CD4-positive, alpha-beta T cell treated with Interleukin-10 for 1 hour (primary cell): ENCODE results near the gene OVCA2.

Experiments
- DNase-seq: peaks from one replicate; pipeline ENCODE4 v3.0.0-alpha.2; 2020

Gene OVCA2

DNA sequence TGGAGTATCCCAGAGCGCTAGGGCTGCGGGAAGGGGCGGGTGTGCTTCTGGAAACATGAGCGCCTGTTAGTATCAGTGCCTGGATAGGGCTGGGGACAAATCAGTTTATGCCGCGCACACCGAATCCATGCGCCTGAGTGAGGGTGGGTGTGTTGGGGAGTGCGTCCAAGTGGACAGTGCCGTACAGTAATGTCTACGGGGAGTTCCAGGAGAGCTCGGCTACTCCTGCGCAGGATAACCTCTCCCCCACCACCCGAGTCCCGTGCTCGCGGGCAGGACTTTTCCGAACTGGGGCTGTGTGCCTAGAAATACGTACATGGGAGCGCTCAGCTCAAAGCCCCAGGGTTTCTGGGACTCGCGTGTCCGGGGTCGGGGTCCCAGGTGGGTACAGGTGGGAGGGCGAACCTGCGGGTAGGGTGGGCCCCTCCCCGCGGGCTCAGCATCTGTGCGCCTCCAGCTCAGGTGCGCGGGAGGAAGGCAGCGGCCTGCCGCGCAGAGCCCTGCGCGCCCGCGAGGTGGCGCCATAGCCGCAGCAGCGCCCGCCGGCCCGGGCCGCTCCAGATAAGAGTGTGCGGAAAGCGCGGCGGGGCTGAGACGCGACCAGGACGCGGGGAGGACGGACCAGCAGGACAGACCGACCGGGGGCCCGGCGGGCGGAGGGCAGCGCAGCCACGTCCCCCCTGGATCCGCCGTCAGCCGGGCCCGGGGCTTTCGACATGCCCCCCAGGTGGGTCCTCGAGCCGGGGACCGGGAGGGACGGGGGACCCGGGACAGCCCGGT lies 12.9 kb downstream of the OVCA2 start, which contains the start of gene HIC1:
HIC1 (plus strand) TSS at position 592 of the 780 bp plus-strand sequence. CDS start 1,588 bp downstream, outside the sequence.
- DNase-seq, result peak; percentile 84

- peak; percentile 52 for DNase-seq
Measured at GRCh38 chr17:2055292-2056205, 13.7 kb downstream of the OVCA2 start.

DNA sequence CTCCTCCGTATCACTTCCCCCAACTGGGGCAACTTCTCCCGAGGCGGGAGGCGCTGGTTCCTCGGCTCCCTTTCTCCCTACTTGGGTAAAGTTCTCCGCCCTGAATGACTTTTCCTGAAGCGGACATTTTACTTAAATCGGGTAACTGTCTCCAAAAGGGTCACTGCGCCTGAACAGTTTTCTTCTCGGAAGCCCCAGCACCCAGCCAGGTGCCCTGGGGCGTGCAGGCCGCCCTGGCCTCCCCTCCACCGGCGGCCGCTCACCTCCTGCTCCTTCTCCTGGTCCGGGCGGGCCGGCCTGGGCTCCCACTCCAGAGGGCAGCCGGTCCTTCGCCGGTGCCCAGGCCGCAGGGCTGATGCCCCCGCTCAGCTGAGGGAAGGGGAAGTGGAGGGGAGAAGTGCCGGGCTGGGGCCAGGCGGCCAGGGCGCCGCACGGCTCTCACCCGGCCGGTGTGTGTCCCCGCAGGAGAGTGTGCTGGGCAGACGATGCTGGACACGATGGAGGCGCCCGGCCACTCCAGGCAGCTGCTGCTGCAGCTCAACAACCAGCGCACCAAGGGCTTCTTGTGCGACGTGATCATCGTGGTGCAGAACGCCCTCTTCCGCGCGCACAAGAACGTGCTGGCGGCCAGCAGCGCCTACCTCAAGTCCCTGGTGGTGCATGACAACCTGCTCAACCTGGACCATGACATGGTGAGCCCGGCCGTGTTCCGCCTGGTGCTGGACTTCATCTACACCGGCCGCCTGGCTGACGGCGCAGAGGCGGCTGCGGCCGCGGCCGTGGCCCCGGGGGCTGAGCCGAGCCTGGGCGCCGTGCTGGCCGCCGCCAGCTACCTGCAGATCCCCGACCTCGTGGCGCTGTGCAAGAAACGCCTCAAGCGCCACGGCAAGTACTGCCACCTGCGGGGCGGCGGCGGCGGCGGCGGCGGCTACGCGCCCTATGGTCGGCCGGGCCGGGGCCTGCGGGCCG lies 14.7 kb downstream of the OVCA2 start:
- peak; percentile 55 for DNase-seq

DNA sequence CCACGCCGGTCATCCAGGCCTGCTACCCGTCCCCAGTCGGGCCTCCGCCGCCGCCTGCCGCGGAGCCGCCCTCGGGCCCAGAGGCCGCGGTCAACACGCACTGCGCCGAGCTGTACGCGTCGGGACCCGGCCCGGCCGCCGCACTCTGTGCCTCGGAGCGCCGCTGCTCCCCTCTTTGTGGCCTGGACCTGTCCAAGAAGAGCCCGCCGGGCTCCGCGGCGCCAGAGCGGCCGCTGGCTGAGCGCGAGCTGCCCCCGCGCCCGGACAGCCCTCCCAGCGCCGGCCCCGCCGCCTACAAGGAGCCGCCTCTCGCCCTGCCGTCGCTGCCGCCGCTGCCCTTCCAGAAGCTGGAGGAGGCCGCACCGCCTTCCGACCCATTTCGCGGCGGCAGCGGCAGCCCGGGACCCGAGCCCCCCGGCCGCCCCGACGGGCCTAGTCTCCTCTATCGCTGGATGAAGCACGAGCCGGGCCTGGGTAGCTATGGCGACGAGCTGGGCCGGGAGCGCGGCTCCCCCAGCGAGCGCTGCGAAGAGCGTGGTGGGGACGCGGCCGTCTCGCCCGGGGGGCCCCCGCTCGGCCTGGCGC lies 15.4 kb downstream of the OVCA2 start:
- no peak for DNase-seq

DNA sequence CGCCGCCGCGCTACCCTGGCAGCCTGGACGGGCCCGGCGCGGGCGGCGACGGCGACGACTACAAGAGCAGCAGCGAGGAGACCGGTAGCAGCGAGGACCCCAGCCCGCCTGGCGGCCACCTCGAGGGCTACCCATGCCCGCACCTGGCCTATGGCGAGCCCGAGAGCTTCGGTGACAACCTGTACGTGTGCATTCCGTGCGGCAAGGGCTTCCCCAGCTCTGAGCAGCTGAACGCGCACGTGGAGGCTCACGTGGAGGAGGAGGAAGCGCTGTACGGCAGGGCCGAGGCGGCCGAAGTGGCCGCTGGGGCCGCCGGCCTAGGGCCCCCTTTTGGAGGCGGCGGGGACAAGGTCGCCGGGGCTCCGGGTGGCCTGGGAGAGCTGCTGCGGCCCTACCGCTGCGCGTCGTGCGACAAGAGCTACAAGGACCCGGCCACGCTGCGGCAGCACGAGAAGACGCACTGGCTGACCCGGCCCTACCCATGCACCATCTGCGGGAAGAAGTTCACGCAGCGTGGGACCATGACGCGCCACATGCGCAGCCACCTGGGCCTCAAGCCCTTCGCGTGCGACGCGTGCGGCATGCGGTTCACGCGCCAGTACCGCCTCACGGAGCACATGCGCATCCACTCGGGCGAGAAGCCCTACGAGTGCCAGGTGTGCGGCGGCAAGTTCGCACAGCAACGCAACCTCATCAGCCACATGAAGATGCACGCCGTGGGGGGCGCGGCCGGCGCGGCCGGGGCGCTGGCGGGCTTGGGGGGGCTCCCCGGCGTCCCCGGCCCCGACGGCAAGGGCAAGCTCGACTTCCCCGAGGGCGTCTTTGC lies 16.2 kb downstream of the OVCA2 start:
- no peak for DNase-seq

- DNase-seq, result peak; percentile 68
Measured at GRCh38 chr17:2058586-2059546, 17.0 kb downstream of the OVCA2 start.

DNA sequence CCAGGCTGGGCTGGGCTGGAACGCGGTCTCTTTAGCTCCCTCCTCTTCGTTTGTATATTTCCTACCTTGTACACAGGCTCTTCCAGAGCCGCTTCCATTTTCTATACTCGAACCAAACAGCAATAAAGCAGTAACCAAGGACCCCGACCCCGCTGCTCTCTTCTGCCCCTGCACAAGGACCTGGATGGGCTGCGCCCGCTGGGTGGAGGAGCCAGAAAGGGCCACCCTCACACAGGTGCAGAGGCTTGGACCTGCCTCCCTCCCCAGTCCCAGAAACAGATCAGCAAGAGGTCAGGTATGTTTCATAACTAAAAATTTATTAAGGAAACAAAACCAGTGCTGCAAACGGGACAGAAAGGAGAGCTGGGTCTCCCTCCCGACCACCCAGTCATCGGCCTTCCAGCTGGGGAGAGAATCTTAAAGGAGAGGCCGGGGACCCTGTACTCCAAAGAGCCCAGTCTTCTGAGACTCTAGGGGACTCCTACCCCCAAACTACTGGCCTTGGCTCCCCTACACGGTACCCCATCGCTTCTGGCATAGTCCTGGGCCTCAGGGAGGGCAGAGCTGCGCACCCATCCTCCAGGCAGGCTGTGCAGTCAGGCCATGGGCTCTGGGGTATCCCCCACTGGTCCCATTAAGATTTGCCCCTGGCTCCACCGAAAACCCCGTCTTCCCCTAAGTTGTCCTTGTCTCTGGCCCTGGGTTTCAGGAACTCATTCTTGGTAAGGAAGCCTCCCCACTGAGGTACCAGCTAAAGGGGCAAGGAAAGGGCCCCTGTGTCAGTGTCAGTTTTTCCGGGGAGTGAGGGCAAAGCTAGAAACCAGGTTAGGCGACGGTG lies 17.9 kb downstream of the OVCA2 start:
- no peak for DNase-seq

DNA sequence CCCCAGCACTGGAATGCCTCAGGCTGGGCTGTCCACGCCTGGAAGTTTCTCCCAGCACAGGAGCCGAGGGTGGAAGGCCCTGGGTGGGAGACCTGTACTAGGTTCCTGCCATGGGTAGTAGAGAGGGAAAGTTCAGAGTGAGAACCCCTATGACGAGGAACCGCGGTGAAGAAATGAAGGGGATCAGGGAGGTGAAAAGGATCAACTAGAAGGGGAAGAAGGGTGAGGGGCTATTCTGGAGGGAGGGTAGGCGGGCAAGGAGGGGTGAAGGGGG lies 18.5 kb downstream of the OVCA2 start:
- DNase-seq, result no peak

GRCh38 chr17:2060681-2061440 lies 19.0 kb downstream of the OVCA2 start:
- DNase-seq, result no peak

DNA sequence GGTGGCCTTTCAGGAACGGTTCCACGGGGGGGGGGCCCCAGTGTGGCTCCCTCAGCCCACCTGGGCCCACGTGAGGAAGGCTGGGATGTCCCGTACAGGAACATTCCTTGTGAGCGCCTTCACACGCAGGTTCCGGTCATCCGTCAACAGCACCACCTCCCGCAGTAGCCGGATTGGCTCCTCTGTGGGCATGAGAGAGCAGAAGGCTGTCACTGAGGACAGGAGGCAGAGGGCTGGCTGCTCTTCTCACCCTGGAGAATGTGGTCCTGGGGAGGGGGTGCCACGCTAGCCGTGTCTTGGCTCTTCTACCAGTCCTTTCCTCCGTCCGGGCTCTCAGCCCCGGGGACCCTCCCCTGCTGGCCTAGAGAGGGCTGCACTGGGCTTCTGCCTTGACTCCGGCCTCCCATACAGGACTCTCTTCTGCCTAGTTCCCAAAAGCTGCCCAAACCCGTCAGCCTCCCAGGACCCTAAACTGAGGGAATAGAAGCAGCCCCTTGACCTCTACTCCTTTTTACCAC lies 19.7 kb downstream of the OVCA2 start:
- no peak for DNase-seq

- DNase-seq, result no peak
Measured at GRCh38 chr17:2062571-2063183, 20.9 kb downstream of the OVCA2 start.

DNA sequence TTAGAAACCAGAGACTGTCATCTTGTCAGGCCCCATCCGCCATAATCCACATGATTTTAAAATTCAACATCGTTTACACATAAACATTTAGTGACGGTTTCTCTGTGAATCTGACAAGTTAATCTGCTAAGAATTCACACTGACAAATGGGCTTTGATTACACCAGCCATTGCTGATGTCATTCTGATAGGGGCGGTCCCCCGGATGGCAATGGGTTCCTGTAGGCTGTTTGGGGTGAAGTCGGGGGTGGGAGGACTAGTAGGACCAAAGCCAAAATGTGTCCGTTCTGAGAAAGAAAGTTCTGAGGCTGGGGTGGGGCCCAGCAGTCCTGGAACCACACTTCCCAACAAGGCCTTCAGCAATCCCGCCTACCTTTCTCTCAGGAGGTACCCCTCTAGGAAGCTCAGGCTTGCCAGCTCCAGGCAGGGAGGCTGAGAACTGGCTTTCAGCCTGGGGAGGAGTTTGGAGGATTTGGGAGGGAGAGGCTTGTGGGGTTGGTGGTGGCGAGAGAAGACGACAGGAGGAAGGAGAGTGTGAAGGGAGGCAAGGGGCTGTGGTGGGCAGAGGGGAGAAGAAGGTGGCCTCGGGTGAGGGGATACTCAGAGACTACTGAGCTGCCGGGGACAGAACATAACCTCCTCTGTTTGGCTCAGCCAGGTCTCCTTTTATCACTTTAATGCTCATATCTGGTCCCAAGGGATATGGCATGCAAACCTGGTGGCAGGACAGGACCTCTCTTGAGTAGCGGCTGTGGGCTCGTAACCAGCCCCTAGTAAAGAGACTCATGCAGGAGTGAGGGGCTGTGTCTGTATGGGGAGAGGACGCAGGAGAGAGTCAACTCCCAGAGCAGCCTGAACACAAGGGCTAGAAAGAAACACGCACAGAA lies 21.7 kb downstream of the OVCA2 start:
- DNase-seq, result no peak

GRCh38 chr17:2064147-2064489 lies 22.3 kb downstream of the OVCA2 start:
- no peak for DNase-seq

DNA sequence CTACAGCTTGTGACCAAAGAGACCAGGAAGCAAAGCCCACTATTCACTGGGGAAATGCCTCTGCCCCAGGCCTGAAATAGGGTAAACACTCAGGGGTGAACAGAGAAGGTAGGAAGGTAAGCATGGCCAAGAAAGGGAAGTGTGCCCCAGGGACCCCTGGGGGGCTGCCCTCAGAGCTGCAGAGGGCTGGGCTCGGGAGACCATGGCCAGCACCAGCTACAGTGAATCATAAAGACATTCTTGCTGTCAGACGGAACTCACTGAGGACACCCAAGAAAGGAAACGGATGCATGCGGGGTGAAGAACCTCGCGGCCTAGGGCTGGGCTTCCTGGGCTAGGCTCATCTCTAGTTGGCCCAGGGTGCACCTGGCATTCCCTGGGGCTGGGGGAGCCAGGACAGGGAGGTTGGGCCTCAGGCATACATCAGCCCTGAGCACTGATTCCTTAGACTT lies 22.7 kb downstream of the OVCA2 start:
- DNase-seq, result no peak

- DNase-seq, result peak; percentile 51
Measured at GRCh38 chr17:2064980-2065785, 23.4 kb downstream of the OVCA2 start.

DNA sequence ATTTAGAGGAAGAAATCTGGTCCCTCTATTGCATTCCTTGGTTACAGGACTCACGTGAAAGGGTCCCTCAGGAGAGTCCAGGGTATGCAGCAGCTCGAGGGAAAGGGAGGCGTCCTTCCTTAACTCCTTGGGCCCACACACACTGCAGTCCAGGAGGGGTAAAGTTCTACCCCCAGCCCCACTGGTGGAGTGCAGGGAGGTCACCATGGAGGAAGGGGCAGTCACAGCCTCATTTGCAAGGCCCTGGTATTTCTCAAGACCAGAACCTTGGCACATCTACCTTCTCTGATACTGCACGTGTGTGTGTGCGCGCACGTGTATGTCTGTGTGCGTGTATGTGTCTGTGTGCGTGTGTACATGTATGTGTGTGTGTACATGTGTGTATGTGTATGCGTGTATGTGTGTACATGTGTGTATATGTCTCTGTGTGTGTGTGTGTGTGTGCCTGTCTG lies 24.2 kb downstream of the OVCA2 start:
- no peak for DNase-seq
